WERI-Rb-1 (cell line): ENCODE results near the gene NFIA.

ENCODE experiments used
- DNase-seq: peaks from one replicate; pipeline ENCODE4 v3.0.0-alpha.2; 2020
- H3K27ac ChIP-seq: fragments of 250-450 bp; sonication (Bioruptor Pico); 2 replicates; pipeline ENCODE4 v1.5.1; 2020; ENCODE audit warnings: mild to moderate bottlenecking, moderate library complexity
- H3K27me3 ChIP-seq: fragments of 250-450 bp; sonication (Bioruptor Pico); 2 replicates; pipeline ENCODE4 v1.5.1; 2021; ENCODE audit warnings: mild to moderate bottlenecking, low read depth, moderate library complexity; ENCODE audit not compliant: insufficient read depth, severe bottlenecking
- H3K36me3 ChIP-seq: fragments of 250-450 bp; sonication (Bioruptor Pico); 2 replicates; pipeline ENCODE4 v1.5.1; 2020; ENCODE audit warnings: mild to moderate bottlenecking, moderate library complexity
- H3K4me3 ChIP-seq: 2 replicates; pipeline ENCODE4 v1.5.1; 2011; ENCODE audit warnings: low read depth, mild to moderate bottlenecking, control low read depth, low read length
- H3K9me3 ChIP-seq: fragments of 250-450 bp; sonication (Bioruptor Pico); 2 replicates; pipeline ENCODE4 v1.5.1; 2021; ENCODE audit warnings: mild to moderate bottlenecking, moderate library complexity; ENCODE audit not compliant: severe bottlenecking
- TF ChIP-seq, protein P1 (sequence below): IDR thresholded peaks from 2 replicates; pipeline ENCODE4 v1.5.1; 2011; ENCODE audit warnings: low read depth, mild to moderate bottlenecking, control low read depth, inconsistent platforms, low read length

The NFIA gene

DNA sequence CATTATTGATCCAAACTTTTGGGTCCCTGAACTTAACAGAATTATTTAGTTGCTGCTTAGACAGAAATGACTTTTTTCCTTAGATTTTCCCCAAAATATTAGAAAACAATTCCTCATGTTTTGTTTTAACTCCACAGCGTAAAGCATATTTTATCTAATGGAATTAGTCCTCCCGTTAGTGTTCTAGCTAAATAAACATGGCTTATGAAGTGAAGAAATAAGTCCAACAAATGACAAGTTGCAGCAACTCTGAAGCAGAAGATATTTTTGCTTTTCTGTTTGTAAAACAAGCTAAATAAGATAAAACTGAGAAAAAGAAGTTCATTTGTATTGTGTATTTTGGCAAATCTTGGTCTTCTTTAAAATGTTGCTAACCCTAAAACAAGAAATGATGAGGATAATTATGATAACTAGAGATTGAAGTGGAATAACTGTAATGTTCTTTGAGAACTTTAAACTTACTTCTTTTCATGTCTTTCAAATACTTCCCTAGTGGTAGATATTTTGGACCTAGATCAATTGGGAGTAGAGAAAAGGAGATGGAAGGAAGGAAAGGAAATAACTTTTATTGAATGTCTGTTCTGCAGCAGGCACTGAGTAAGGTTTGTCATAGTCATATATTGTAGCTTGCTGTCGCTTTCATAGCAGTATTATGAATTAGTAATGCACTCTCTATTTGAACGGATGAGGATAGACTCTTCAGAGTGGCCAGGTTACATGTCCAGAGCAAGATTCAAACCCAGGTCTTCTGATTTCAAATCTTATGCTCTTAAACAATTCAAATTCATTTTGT is 12.5 kb downstream of the NFIA start:
- no peak overlapping the region for H3K27ac ChIP-seq
- H3K27me3 ChIP-seq, result no peaks in the 10 kb centered on the region
- TF ChIP-seq, protein P1, sequence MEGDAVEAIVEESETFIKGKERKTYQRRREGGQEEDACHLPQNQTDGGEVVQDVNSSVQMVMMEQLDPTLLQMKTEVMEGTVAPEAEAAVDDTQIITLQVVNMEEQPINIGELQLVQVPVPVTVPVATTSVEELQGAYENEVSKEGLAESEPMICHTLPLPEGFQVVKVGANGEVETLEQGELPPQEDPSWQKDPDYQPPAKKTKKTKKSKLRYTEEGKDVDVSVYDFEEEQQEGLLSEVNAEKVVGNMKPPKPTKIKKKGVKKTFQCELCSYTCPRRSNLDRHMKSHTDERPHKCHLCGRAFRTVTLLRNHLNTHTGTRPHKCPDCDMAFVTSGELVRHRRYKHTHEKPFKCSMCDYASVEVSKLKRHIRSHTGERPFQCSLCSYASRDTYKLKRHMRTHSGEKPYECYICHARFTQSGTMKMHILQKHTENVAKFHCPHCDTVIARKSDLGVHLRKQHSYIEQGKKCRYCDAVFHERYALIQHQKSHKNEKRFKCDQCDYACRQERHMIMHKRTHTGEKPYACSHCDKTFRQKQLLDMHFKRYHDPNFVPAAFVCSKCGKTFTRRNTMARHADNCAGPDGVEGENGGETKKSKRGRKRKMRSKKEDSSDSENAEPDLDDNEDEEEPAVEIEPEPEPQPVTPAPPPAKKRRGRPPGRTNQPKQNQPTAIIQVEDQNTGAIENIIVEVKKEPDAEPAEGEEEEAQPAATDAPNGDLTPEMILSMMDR, result no peak
- H3K36me3 ChIP-seq, result no peaks in the 10 kb centered on the region
- H3K9me3 ChIP-seq, result no peaks in the 10 kb centered on the region
- no peak overlapping the region for H3K4me3 ChIP-seq
- DNase-seq, result no peak

DNA sequence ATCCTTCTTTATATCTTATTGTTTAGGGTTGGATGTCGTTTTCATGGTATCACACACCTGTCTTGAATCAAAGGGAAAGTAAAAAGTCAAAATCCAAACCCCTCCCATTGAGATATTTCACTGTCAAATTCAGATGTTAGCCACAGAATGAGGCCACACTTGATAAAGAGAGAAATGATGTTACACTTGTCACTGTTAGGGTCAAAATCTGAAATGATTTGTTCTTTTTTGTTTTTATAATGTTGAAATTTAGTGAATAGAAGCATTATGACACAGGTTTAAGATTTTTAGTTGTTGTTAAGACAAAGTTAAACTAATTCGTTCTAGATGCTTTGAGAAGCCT is 13.1 kb downstream of the NFIA start:
- no peak overlapping the region for H3K27ac ChIP-seq
- no peaks in the 10 kb centered on the region for H3K27me3 ChIP-seq
- no peak for DNase-seq
- H3K36me3 ChIP-seq, result no peaks in the 10 kb centered on the region
- TF ChIP-seq, protein P1, result no peak
- no peaks in the 10 kb centered on the region for H3K9me3 ChIP-seq
- H3K4me3 ChIP-seq, result no peak overlapping the region

DNA sequence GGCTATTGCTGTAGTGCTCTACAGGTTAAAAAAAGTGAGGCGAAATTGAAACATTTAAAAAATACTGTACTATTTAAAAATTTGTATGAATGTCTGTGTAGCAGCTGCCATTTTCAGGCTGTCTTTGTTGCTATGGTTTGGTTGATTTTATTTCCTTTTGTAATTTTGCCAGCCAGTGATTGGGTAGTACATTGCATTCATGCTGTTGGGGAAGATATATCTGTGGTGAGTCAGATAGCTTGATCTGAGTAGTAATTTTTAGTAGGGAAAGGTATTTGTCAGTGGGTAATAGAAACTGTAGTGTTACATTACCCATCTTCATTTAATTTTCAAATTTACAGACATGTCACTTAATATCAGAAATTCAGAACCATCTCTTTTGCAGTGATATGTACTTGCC is 15.0 kb downstream of the NFIA start:
- no peaks in the 10 kb centered on the region for H3K27me3 ChIP-seq
- H3K27ac ChIP-seq, result no peak overlapping the region
- TF ChIP-seq, protein P1, result no peak
- no peak overlapping the region for H3K4me3 ChIP-seq
- DNase-seq, result no peak
- H3K36me3 ChIP-seq, result no peaks in the 10 kb centered on the region
- no peaks in the 10 kb centered on the region for H3K9me3 ChIP-seq

DNA sequence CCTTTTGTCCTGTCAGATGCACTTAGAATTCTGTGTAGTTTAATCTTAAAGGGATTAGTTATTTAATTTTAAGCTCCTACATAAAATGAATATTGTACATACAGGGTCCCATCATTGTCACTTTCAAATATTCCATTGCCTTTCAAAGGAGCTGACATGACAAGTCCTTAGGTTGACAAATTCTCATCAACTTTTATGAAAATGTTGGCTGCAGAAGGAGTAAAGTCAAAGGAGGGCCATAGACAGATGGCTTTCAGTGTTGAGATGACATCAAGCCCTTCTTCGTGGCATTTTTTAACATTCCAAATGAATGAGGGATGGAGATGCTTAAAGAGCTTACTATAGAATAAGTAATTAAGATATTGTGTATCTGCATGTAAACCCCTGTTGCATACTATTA is 15.4 kb downstream of the NFIA start:
- TF ChIP-seq, protein P1, result no peak
- no peaks in the 10 kb centered on the region for H3K36me3 ChIP-seq
- H3K9me3 ChIP-seq, result no peaks in the 10 kb centered on the region
- no peak overlapping the region for H3K27ac ChIP-seq
- H3K4me3 ChIP-seq, result no peak overlapping the region
- no peak for DNase-seq
- no peaks in the 10 kb centered on the region for H3K27me3 ChIP-seq

DNA sequence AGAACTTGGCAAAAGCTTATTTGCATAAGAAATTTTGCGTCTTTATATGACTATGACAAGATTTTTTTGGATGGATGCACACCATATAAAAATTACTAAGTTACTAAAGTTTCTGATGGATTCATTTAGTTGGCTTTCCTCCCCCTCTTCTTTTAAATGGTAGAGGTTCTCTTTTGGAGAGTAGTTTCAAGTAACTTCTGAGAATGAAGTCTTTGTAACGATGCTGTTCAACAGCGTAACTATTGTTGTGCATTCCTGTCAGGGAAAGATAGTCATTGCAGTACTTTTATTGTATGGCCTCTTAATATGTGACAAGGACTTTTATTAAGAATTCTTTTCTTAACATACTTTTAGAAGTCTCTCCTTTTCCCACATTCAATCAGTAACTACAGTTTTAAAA is 16.0 kb downstream of the NFIA start:
- DNase-seq, result no peak
- H3K27me3 ChIP-seq, result no peaks in the 10 kb centered on the region
- H3K4me3 ChIP-seq, result no peak overlapping the region
- H3K9me3 ChIP-seq, result no peaks in the 10 kb centered on the region
- TF ChIP-seq, protein P1, result no peak
- no peaks in the 10 kb centered on the region for H3K36me3 ChIP-seq
- H3K27ac ChIP-seq, result no peak overlapping the region

DNA sequence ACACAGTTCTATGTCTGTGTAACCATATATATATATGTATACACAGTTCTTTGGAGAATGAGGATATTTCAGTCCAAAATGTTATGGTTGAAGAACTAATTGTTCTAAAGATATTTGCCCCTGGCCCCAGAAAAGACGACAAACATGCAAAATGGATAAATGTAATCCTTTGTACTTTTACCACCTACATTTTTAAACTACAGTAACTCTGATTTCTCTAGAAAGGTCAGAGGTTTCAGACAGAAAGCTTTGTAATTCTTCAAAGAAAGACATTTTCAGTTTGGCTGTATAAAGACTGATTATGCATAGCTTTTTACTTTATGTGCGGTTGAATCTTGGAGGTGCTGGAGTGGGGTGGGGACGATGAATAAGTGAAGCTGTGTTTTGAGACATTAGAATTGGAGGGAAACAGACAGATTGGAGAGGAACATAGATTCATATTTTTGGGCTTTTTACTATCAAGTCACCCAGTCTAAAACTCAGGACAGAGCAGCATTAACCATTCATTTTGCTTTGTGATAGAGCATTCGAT is 16.6 kb downstream of the NFIA start:
- H3K27me3 ChIP-seq, result no peaks in the 10 kb centered on the region
- H3K9me3 ChIP-seq, result no peaks in the 10 kb centered on the region
- DNase-seq, result no peak
- TF ChIP-seq, protein P1, result no peak
- no peak overlapping the region for H3K4me3 ChIP-seq
- H3K36me3 ChIP-seq, result no peaks in the 10 kb centered on the region
- H3K27ac ChIP-seq, result no peak overlapping the region
